GM18870 (cell line): ENCODE results near the gene DGKE.

ENCODE experiments used
- ATAC-seq: cut with Tn5 transposase; IDR thresholded peaks from one replicate; pipeline ENCODE4 v1.9.1; 2021; ENCODE audit warnings: moderate library complexity; ENCODE audit not compliant: unreplicated experiment

DGKE gene

GRCh38 chr17:56912105-56912999 is 78.4 kb downstream of the DGKE start:
- ATAC-seq: no peak

DNA sequence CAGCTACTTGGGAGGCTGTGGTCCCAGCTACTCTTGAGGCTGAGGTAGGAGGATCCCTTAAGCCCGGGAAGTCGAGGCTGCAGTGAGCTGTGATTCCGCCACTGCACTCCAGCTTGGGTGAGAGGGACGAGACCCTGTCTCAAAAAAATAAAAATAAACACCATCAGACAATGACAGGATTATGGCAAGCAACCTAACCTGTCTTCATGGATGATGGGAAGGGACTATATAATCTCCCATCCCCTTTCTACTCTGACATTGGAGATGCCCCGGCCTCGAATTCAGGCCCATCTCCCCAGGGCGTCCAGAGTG is 79.0 kb downstream of the DGKE start:
- no peak for ATAC-seq

- ATAC-seq: peak; percentile 23
These were observed 79.5 kb downstream of the DGKE start for GRCh38 chr17:56913353-56913866.

GRCh38 chr17:56913867-56914580 is 80.1 kb downstream of the DGKE start, which contains the start of gene TRIM25:
Gene TRIM25, minus strand, starts transcription at chr17:56914049. Its CDS starts 61 bp downstream, at chr17:56913988.
- ATAC-seq: peak; percentile 46

GRCh38 chr17:56914581-56915273 is 80.8 kb downstream of the DGKE start:
- no peak for ATAC-seq

DNA sequence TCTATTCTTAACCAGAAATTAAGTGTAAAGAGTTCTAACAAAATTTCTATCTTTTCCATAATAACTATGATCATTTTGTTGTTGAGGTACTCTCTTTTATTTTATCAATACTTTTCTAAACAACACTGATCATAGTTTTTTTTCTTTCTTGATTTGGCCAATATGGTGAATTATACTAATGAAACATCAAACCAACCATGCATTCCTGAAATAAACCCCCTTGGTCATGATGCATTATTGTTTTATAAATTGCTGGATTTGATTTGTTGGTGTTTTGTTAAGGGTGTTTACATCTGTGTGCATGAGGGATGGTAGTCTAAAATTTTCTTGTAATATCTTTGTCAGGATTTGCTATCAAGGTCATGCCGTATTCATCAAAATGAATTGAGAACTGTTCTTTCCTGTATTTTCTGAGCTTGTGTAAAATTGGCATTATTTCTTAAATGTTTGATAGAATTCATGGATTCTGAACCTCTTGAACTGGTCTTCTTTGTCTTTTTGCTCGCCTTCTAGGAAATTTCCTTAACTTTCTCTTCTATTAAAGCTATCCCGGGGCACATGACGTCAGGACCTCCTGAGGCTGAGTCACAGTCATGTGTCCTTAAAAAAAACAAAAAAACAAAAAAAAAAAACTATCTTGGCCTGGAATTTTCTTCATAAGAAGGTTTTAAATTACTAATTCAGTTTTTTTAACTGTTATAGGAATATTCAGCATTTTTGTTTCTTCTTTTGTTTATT is 83.8 kb downstream of the DGKE start:
- no peak for ATAC-seq

DNA sequence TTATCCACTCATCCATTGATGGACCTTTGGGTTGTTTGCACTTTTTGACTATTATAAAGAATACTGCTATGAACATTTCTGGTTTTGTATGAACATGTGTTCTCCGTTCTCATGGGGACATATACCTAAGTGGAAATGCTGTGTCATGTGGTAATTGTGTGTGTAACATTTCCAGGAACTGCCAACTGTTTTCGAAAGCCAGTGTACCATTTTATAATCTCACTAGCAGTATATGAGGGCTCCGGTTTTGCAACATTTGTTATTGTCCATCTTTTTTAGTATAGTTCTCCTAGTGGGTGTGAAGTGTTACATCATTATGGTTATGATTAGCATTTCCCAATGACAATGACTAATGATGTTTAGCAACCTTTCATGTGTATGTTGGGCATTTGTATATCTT is 85.0 kb downstream of the DGKE start:
- no peak for ATAC-seq
